ENCODE data around the gene DUSP14.

DUSP14 gene

DNA sequence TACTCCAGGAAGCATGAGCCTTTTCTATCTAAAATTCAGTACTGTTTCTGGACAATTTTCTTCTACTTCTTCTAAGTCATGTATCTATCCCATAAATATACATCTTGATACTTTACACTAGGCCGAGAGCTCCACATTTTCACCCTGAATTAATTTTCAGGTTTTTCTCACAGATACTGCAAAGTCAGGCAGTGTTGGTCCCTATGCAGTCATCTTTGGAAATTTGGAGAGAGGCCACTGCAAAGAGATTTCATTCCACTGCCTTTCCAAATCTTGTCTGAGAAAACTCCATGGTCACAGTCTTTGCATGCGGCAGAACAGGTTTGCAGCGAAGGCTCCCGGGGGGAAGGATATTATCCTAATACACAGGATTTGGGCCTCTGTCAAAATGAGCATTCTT is 28.2 kb downstream of the DUSP14 start:
- DNase-seq (ENCODE audit: low spot score): no peak

DNA sequence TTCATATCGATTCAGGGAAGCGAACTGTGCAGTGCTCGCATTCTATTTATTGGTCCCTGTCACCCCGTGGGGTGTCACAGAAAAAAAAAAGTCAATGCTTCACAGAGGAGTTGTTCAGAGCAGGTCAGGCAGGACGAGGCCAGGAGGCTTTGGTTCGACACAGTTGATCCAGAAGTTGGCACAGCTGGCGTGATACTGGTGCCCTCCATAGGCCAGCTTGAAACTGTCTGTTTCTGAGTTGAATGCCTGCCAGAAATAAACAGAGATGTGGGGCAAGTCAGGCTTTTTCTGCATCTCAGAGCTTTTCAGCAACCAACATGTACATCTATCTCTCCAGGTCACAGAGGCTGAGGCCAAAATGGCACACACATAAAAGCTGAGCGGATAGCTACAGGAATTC is 29.1 kb downstream of the DUSP14 start:
- DNase-seq (ENCODE audit: low spot score): no peak

DNA sequence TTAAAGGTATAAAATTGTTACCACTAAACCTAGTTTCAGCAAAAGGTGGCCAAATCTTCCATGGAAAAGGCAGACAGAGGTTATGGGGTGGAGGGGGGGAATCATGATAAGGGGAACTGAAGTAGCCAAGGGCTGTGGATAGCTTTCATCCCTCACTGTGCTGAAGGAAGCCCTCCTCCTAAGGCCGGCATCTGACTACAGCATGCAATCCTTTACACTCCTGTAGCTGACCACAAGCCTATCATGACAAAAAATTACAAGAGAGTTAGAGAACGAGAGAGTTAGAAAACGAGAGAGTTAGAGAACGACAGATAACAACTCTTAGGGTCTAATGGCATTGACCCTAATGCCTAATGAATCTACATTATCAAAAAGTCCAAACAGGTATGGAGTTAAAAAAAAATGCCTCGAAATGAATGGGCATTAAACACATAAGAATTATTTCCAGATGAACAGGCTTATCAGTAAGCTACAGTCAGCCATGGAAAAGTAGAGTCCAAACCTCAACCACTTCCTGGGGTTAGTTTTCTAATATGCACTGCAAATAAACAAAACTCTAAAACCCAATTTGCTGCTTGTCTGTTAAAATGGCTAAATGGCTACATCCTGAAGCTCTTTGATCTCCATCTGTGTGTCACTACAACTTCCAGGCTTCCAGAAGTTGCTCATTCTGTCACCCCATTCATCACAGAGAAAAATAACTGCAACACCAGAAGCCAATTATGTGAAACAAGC is 29.7 kb downstream of the DUSP14 start:
- DNase-seq (ENCODE audit: low spot score): no peak

DNA sequence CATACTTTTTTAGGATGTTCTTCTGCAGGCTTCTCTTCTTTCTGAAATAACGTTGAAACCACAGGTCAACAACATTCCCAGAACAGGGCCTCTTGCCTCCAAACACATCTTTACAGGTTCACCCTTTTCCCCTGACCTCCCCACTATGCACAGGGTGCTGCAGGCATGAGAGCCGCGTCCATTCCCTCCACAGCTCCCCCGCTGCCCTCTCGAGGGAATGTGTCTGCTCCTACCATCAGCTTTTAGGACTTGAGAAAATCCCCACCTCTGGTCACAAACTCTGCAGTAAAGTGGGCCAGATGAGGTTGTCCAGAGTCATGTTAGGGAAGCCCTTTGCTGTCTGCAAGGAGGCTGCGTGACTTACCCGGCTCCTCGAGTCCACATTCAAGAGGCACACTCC is 30.5 kb downstream of the DUSP14 start:
- DNase-seq (ENCODE audit: low spot score): no peak

DNA sequence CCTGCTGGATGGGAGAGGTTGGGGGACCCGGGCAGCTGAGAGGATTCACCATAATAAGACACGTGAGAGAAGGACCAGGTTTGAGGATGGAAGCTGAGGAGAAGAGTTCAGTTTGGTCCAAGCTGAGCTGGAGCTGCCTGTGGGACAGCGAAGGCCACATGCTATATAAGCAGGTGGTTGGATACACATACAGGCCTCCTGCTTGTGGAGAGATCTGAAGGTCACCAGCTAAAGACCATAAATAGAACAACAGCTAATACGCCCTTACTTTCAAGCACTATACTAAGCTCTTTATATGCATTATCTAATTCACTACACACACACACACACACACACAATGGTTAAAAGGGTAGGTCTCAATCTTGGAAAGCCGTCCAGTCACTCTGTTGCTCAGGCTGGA is 32.1 kb downstream of the DUSP14 start:
- DNase-seq (ENCODE audit: low spot score): no peak

DNA sequence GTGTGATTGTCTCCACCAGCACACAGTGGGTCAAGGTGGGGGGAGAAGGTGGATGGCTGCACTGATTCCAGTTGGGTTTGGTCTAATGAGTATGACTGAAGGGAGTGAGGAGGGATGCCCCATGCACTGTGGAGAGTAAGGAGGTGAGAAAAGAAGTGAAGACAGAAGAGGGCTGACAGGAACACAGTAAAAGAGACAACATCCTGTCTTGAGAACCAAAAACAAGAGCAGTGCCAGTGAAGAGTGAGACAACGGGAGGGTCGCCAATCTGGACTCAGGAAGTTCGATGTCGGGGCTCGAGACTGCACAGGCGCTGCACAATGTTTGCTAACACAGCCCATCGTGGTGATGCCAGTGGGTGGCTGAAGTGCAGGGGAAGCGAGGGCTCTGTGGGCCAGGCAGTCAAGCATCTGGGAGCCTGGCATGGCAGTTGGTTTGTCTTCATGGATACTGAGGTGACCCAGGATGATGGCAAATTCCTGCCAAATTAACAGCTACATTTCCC is 34.1 kb downstream of the DUSP14 start:
- DNase-seq (ENCODE audit: low spot score): no peak

DNA sequence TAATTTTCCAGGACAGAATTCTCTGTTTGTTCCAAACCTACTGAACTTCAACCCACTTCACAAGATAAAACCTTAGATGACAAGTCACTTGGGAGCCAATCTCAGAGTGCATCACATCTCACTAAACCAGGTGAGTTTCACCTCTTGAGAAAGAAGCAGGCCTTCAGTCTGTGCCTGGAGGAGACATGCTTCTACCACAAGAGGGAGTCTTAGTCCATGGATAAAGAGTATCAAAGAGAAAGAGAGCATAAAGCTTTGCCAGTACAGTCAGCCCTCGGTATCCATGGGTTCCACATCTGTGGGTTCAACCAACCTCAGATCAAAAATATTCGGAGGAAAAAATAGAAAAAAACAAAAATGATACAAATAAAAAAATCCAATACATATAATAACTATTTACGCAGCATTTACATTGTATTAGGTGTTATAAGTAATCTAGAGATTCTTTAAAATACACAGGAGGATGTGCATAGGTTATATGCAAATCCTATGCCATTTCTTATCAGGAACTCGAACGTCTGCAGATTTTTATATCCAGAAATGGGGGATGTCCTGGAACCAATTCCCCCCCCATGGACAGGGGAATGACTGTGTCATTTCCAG is 37.7 kb downstream of the DUSP14 start:
- peak; percentile 69 for DNase-seq (ENCODE audit: low spot score)

DNA sequence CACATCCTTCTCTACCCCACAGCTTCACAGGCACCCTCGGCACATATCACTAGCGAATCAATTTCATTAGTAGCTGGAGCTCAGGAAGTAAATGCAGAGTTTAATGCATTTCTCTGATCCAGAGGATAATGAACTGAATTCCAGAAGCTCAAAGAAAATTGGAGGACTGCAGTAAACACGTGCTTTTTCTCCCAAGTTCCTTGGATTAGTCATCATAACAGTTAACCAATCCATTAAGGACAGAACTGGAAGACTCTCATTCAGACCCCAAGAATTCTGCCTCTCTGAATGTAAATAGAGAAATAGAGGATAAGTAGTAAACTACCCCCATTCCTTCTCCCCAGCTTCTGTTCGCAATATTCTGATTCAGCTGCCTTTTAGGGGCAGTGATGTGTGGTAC is 40.7 kb downstream of the DUSP14 start:
- DNase-seq (ENCODE audit: low spot score): no peak

DNA sequence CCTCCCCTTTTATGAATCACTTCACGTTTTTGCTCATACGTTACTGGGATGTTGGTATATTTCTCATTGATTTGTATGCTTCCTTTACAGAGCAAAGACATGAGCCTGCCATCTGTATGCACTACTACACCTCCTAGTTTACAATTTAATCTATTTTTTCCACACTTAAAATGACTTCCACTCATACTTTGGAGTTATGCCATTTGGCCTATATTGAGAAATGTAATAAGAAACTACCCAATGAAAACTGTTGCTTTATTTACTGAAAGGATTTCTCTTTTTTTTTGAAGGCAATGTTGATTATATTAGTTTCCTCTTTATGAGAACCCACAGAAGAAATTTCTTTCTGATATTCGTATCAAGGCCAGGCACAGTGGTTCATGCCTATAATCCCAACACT is 43.1 kb downstream of the DUSP14 start:
- DNase-seq (ENCODE audit: low spot score): no peak

DNA sequence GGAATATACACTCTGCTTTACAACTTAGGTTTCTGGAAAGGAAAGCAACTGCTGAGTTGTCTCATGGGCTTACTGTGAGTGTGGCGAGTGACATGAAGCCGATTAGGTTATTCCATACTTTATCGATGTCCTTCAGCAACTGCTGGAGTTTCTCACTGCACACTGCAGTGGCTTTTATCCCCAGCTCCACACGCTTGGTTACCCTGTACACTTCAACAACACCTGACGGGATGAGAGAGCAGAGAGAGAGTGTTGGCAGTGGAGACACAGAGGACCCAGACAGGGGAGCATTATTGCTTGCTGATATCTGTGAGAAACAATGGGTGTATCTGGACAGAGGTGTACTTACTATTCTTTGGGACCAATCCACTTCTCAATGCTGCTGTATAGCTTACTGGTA is 46.2 kb downstream of the DUSP14 start:
- DNase-seq (ENCODE audit: low spot score): no peak

DNA sequence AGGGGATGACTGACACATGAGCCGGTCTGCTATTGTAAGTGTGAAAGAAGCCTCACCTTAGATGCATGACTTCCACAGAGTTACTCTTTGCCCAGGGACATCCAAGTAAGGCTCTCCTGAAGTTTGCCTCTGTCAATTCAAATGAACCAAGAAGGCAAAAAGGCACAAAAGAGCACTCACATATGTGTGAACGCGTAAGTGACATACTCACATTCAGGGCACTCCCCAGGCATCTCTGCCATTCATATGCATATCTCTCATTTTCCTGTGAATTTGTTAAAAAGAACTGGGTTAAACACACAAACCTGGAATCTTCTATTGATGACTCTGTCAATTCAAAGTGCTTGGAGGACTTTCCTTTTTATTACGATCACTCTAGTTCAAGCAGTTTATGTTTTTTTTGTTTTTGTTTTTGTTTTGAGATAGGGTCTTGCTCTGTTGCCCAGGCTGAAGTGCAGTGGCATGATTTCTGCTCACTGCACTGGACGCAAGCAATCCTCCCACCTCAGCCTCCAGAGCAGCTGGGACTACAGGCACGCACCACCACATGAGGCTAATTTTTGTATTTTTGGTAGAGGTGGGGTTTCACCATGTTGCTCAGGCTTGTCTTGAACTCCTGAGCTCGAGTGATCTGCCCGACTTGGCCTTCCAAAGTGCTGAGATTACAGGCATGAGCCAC is 49.4 kb downstream of the DUSP14 start:
- no peak for DNase-seq (ENCODE audit: low spot score)

DNA sequence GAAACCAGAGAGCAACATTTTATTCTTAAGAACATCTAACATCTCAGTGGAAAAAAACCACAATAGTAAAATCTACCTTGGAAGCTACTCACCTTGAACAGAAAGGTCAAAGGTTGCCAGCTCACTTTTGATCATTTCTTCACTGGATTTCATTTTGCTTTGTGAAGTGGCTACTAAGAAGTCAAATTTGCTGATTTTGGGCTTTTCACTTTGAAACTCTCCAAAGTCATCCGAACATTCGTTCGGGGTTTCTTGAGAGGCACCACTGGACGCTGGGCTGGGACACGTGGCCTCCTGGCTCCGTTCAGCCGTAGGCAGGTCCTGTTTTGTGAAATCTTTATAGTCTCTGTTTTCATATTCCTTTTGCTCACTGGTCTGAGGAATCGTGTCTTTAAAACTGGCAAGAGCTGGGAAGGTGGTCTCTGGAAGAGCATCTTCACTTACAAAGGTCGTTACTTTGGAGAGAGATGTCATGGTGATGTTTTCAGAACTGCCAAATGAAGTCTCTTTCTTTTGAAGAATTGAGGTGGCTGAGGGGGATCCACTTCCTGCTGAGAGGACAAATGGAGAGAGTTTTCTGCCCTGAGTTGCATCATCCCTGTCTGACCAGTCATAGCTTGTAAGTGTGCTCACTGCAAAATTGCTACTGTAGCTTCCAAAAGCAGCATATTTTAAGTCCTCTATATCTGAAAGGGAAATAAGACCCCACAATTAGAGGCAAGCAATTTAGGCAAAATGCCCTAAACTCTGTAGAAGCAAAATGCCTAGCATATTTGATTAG is 52.4 kb downstream of the DUSP14 start:
- DNase-seq (ENCODE audit: low spot score): peak; percentile 40

DNA sequence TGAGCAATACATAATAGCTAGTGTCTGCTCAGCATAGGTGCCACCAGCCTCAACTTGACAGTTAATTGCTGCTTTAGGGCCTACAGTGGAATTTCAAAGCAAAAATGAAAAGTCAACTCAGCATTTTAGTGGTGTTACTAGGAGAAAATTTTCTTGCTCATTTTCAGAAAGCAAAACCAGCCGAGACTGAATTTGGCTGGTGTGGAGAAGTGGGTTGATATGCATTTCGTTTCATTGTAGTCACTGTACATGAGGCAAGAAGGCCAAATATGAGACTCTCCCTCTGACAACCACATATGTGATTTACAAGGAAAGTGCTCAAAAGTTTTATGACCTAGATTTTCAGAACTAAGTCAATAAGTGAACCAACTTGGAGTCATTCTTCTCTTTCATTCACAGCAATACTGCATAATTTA is 54.0 kb downstream of the DUSP14 start:
- DNase-seq (ENCODE audit: low spot score): no peak

DNA sequence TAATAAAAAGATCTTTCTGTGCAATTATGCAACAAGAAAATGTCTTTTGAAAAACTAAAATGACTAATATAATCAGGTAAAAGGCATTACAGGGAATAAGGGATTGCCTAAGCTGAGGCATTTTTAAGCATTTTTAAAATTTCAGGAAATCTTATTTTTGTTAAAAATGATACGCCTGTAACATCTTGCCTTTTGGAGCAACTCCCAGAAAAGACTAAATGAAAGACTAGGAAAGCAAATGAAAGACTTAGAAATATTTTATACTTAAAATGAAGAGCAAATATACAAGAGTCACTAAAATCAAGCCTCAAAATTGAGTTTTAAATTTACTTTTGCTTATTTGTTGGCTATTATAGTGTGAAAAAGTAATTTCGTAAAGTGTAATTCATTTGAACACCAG is 55.8 kb downstream of the DUSP14 start:
- DNase-seq (ENCODE audit: low spot score): no peak

DNA sequence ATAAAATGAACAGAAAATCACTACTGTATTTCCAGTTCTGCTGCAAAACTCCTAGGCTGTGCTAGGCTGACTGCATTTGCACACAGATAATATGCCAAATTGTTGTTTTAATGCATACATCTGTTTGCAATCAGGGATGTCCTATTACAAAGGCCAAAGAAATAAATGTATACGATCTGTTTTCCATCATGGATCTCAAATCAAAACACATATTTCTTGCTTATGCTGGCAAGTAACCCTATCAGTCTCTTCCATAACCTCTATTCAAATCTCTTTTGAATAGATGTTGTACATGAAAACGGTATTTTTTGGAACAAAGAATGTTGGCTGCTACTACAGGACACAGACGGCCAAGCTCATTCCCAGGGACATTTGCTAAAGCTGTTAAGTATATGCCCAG is 56.6 kb downstream of the DUSP14 start:
- no peak for DNase-seq (ENCODE audit: low spot score)

DNA sequence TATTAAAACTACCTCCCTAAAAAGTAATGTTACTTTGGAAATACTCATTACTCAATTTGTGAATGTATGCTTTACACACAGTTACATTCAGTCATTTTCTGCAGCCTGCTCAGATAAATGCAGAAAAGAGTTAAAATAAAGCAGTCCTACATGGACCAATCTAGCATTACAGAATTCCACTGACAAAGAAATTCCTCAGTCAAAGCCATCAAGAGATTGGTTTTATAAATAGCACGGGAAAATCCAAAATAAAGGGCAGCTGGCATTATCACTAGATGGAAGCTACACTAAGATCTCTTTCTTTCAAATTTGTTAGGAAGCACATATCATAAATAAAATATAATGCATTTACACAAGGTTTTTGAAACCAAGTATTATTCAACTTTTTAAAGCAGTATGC is 58.3 kb downstream of the DUSP14 start:
- DNase-seq (ENCODE audit: low spot score): no peak

DNA sequence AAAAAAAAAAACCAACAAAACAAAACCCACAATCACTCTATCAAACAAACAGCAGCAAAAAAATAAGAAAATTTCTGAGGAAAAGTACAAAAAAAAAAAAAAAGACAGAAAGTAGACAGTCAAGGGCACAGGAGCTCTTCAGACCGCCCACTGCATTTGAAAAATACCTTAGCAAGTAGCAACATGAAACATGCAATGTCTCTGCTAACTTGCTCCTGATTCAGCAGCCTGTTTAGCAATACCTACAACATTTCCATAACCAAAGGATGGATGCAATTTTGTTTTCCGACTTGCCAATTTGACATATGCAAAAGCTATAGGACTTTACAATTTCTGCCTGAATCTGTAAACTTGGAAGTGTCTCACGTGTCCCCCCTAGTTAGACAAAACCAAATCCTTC is 62.1 kb downstream of the DUSP14 start:
- DNase-seq (ENCODE audit: low spot score): no peak

DNA sequence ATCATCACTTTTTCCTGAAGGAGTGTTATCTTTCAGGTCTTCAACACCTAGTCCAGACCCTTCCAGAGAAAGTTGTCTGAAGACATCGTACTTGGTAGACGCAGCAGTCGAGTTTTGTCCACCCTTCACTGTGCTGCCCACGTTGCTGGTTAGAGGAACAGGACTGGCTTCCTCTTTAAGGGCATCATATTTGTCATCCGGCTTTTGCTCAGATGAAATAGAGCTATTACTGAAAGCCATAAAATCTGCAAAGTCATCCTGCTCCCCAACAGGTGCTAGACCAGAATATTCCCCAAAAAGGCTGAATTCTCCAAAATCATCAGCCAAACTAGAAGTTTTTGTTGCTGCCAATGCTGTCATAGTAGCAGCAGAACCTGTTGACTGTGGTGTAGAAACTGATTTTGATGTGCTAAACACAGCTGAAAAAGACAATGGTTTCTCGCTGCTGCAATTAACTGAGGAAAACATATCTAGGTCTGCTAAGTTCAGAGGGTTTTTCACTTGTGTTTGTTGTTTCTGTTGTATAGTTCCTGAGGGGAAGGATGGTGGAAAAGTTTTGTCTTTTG is 63.8 kb downstream of the DUSP14 start:
- no peak for DNase-seq (ENCODE audit: low spot score)

DNA sequence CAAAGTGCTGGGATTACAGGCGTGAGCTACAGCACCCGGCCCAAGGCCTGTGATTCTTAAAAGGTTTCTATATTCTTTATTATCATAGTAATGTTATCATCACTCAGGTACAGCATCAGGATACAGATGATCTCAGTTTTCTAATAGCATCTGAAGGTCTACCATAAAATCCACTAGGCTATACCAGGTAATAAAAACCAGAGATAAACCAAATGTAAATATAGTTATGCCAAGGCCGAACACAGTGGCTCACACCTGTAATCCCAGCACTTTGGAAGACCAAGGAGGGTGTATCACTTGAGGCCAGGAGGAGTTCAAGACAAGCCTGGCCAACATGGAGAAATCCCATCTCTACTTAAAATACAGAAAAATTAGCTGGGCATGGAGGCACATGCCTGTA is 65.7 kb downstream of the DUSP14 start:
- no peak for DNase-seq (ENCODE audit: low spot score)

DNA sequence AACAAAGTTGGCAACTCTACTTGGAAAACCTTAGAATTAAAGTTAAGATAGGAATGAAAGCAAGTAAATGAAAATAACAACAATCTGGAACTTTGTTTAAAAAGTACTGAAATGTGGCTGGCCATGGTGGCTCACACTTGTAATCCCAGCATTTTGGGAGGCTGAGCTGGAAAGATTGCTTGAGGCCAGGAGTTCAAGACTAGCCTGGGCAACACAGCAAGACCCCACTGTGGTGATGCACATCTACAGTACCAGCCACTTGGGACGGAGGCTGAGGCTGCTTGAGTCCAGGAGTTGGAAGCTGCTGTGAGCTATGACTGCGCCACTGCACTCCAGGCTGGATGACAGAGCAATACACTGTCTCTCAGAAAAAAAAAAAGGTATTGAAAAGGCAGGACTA is 67.8 kb downstream of the DUSP14 start:
- no peak for DNase-seq (ENCODE audit: low spot score)

DNA sequence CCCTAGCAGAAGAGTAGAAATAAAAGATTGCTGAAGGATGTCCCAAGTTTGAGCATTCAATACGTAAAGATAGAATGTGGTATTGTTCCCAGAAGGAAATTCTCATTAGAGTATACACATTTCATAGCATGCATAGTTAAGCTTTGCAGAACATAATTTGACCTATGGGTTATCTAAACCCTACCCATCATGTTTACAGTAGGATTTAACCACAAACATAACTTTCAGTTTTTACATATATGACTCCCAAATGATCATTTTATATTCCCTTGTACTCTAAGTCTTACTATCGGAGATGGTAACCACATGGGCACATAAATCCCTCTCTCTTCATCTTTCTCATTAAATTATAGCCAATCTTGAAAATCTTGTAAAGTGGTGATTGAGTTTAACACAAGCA is 68.6 kb downstream of the DUSP14 start:
- no peak for DNase-seq (ENCODE audit: low spot score)

DNA sequence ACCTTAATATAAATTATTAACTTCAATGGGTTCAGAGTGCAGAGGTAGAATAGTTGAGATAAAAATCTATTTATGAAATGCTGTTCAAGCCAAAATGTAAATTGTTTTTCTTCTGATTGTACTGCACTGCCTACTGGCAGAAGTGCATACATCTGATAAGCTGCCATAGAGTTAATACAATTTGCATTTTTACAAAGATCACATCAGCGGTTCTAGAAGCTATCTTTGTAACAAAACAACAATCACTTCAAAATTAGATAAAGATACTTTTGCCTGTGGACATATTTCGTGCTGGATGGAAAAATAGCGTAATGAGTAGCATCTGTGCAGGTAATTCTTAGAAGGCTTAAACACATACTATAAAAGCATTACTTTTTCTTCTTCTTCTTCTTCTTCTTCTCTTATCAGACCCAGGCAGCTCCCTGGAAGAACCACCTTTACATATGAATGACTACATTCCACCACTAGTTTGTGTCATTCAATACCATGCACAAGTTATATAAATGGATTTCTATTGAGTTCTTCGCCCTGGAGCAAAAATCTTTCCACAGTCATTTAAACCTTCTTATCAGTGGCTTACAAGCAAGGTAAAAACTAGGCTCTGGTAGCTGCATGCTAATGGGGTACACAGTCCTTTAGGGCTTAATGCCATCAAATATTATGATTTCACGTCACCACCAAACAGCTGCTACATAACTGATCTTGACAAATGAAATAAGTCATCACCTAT is 72.5 kb downstream of the DUSP14 start:
- no peak for DNase-seq (ENCODE audit: low spot score)
